SJSA1 (cell line): ENCODE data around the gene DTL. TPM values are rescaled to one million over a fixed set of nuclear protein-coding genes. Genes with fewer than 3 reads are reported as not detected.

Experiments used
- DNase-seq, 2 experiments: peaks; one replicate each; pipeline ENCODE4 v3.0.0-alpha.2; 2015 to 2020; ENCODE audit warnings: low spot score in 2 of 2, low read depth in 1 of 2
- H3K27ac ChIP-seq: fragments of 250-450 bp; sonication (Bioruptor Pico); 2 replicates; pipeline ENCODE4 v1.5.1; 2020; ENCODE audit warnings: mild to moderate bottlenecking, moderate library complexity
- H3K27me3 ChIP-seq: fragments of 250-450 bp; sonication (Bioruptor Pico); replicated peaks from 2 replicates; pipeline ENCODE4 v1.5.1; 2020; ENCODE audit warnings: mild to moderate bottlenecking, moderate library complexity
- H3K36me3 ChIP-seq: fragments of 250-450 bp; sonication (Bioruptor Pico); 2 replicates; pipeline ENCODE4 v1.5.1; 2020; ENCODE audit warnings: mild to moderate bottlenecking
- H3K4me1 ChIP-seq: fragments of 250-450 bp; sonication (Bioruptor Pico); replicated peaks from 2 replicates; pipeline ENCODE4 v1.6.1; 2021; ENCODE audit warnings: mild to moderate bottlenecking
- H3K4me3 ChIP-seq: fragments of 250-450 bp; sonication (Bioruptor Pico); 2 replicates; pipeline ENCODE4 v1.5.1; 2020; ENCODE audit warnings: mild to moderate bottlenecking
- H3K9me3 ChIP-seq: fragments of 250-450 bp; sonication (Bioruptor Pico); replicated peaks from 2 replicates; pipeline ENCODE4 v1.5.1; 2020; ENCODE audit warnings: mild to moderate bottlenecking
- total RNA-seq: library from RNA; depleted of rRNA; stranded (reverse); fragments of >200 nt; shearing (Covaris generic); gene quantifications from 2 replicates; pipeline ENCODE4 v1.2.3, GENCODE V29; 2014

The DTL gene
- total RNA-seq, 1 experiment from 2014 or later: 59.4 TPM

- H3K36me3 ChIP-seq: peaks cover 81% of the 10 kb centered on the region
- no peak for DNase-seq
These were observed 10.4 kb downstream of the DTL start for GRCh38 chr1:212045981-212046380.

GRCh38 chr1:212053993-212054392, 18.4 kb downstream of the DTL start:
- H3K4me3 ChIP-seq: no peak overlapping the region
- no peak overlapping the region for H3K27ac ChIP-seq
- H3K36me3 ChIP-seq: peaks cover 90% of the 10 kb centered on the region
- H3K27me3 ChIP-seq: no peaks in the 10 kb centered on the region
- H3K4me1 ChIP-seq: no peaks in the 10 kb centered on the region
- DNase-seq: no peak
- no peaks in the 10 kb centered on the region for H3K9me3 ChIP-seq

More at GRCh38 chr1:212045981-212046380, 10.4 kb downstream of the DTL start:
- H3K27ac ChIP-seq: no peak overlapping the region
- no peaks in the 10 kb centered on the region for H3K9me3 ChIP-seq
- H3K4me1 ChIP-seq: peaks cover 1% of the 10 kb centered on the region
- no peaks in the 10 kb centered on the region for H3K27me3 ChIP-seq
- H3K4me3 ChIP-seq: no peak overlapping the region

- no peaks in the 10 kb centered on the region for H3K27me3 ChIP-seq
- peaks cover 87% of the 10 kb centered on the region for H3K36me3 ChIP-seq
- no peaks in the 10 kb centered on the region for H3K9me3 ChIP-seq
- DNase-seq: no peak
- H3K27ac ChIP-seq: no peak overlapping the region
- H3K4me3 ChIP-seq: no peak overlapping the region
- H3K4me1 ChIP-seq: no peaks in the 10 kb centered on the region
These were observed 19.8 kb downstream of the DTL start for GRCh38 chr1:212055333-212055732.

GRCh38 chr1:212060632-212061472, 25.3 kb downstream of the DTL start:
- Histone ChIP-seq H3K4me1 (no peaks in the 10 kb centered on the region), H3K9me3 (no peaks in the 10 kb centered on the region), H3K27ac (no peak overlapping the region), H3K4me3 (no peak overlapping the region), H3K27me3 (no peaks in the 10 kb centered on the region), H3K36me3 (peaks cover 87% of the 10 kb centered on the region)
- peak in 1 of 2 experiments; percentile 11 for DNase-seq

- Histone ChIP-seq H3K4me1 (no peaks in the 10 kb centered on the region), H3K4me3 (no peak overlapping the region), H3K27me3 (no peaks in the 10 kb centered on the region), H3K36me3 (peaks cover 87% of the 10 kb centered on the region), H3K27ac (no peak overlapping the region), H3K9me3 (no peaks in the 10 kb centered on the region)
- DNase-seq: peak in 1 of 2 experiments; percentile 19
These were observed 27.4 kb downstream of the DTL start for GRCh38 chr1:212062832-212063438.

GRCh38 chr1:212067787-212068186, 32.2 kb downstream of the DTL start:
- no peaks in the 10 kb centered on the region for H3K27me3 ChIP-seq
- DNase-seq: no peak
- H3K36me3 ChIP-seq: peaks cover 90% of the 10 kb centered on the region
- H3K4me3 ChIP-seq: no peak overlapping the region
- H3K4me1 ChIP-seq: no peaks in the 10 kb centered on the region
- H3K27ac ChIP-seq: no peak overlapping the region
- no peaks in the 10 kb centered on the region for H3K9me3 ChIP-seq

- H3K36me3 ChIP-seq: peaks cover 90% of the 10 kb centered on the region
- no peaks in the 10 kb centered on the region for H3K4me1 ChIP-seq
- DNase-seq: peak in 1 of 2 experiments; percentile 18
- no peaks in the 10 kb centered on the region for H3K9me3 ChIP-seq
- no peak overlapping the region for H3K27ac ChIP-seq
- no peak overlapping the region for H3K4me3 ChIP-seq
- no peaks in the 10 kb centered on the region for H3K27me3 ChIP-seq
These were observed 35.3 kb downstream of the DTL start for GRCh38 chr1:212070720-212071302.

GRCh38 chr1:212072047-212072446, 36.5 kb downstream of the DTL start:
- peaks cover 90% of the 10 kb centered on the region for H3K36me3 ChIP-seq
- H3K27ac ChIP-seq: no peak overlapping the region
- no peaks in the 10 kb centered on the region for H3K4me1 ChIP-seq

GRCh38 chr1:212073490-212073889, 37.9 kb downstream of the DTL start:
- DNase-seq: no peak
- peaks cover 89% of the 10 kb centered on the region for H3K36me3 ChIP-seq
- H3K4me1 ChIP-seq: no peaks in the 10 kb centered on the region
- H3K4me3 ChIP-seq: no peak overlapping the region
- no peak overlapping the region for H3K27ac ChIP-seq
- no peaks in the 10 kb centered on the region for H3K27me3 ChIP-seq
- no peaks in the 10 kb centered on the region for H3K9me3 ChIP-seq

More at GRCh38 chr1:212072047-212072446, 36.5 kb downstream of the DTL start:
- no peak overlapping the region for H3K4me3 ChIP-seq
- H3K27me3 ChIP-seq: no peaks in the 10 kb centered on the region
- DNase-seq: no peak
- no peaks in the 10 kb centered on the region for H3K9me3 ChIP-seq

- DNase-seq: no peak
- Histone ChIP-seq H3K27me3 (no peaks in the 10 kb centered on the region), H3K27ac (no peak overlapping the region), H3K36me3 (peaks cover 89% of the 10 kb centered on the region), H3K9me3 (no peaks in the 10 kb centered on the region), H3K4me1 (no peaks in the 10 kb centered on the region), H3K4me3 (no peak overlapping the region)
These were observed 38.8 kb downstream of the DTL start for GRCh38 chr1:212074313-212074712.

- no peak for DNase-seq
- Histone ChIP-seq H3K4me3 (no peak overlapping the region), H3K27ac (no peak overlapping the region), H3K36me3 (peaks cover 90% of the 10 kb centered on the region), H3K9me3 (no peaks in the 10 kb centered on the region), H3K27me3 (no peaks in the 10 kb centered on the region), H3K4me1 (no peaks in the 10 kb centered on the region)
These were observed 39.3 kb downstream of the DTL start for GRCh38 chr1:212074856-212075255.

- DNase-seq: no peak
- H3K9me3 ChIP-seq: no peaks in the 10 kb centered on the region
- H3K27me3 ChIP-seq: no peaks in the 10 kb centered on the region
- no peak overlapping the region for H3K4me3 ChIP-seq
- H3K27ac ChIP-seq: no peak overlapping the region
- H3K36me3 ChIP-seq: peaks cover 90% of the 10 kb centered on the region
- H3K4me1 ChIP-seq: no peaks in the 10 kb centered on the region
These were observed 41.5 kb downstream of the DTL start for GRCh38 chr1:212077028-212077427.

- H3K27ac ChIP-seq: no peak overlapping the region
- no peaks in the 10 kb centered on the region for H3K9me3 ChIP-seq
- no peak overlapping the region for H3K4me3 ChIP-seq
- no peak for DNase-seq
- H3K36me3 ChIP-seq: peaks cover 94% of the 10 kb centered on the region
- no peaks in the 10 kb centered on the region for H3K4me1 ChIP-seq
- no peaks in the 10 kb centered on the region for H3K27me3 ChIP-seq
These were observed 43.3 kb downstream of the DTL start for GRCh38 chr1:212078826-212079225.

GRCh38 chr1:212082765-212083406, 47.3 kb downstream of the DTL start:
- H3K4me1 ChIP-seq: peaks cover 2% of the 10 kb centered on the region
- no peaks in the 10 kb centered on the region for H3K9me3 ChIP-seq
- no peak for DNase-seq
- no peak overlapping the region for H3K27ac ChIP-seq
- H3K36me3 ChIP-seq: peaks cover 89% of the 10 kb centered on the region
- no peaks in the 10 kb centered on the region for H3K27me3 ChIP-seq
- H3K4me3 ChIP-seq: no peak overlapping the region
